Measurements from ENCODE around the gene PUS1.
"Not testable (repeated sequence)": the region's sequence is repeated elsewhere in the genome, so short reads cannot be mapped to it uniquely, and the experiment has no call there.

PUS1 gene

DNA sequence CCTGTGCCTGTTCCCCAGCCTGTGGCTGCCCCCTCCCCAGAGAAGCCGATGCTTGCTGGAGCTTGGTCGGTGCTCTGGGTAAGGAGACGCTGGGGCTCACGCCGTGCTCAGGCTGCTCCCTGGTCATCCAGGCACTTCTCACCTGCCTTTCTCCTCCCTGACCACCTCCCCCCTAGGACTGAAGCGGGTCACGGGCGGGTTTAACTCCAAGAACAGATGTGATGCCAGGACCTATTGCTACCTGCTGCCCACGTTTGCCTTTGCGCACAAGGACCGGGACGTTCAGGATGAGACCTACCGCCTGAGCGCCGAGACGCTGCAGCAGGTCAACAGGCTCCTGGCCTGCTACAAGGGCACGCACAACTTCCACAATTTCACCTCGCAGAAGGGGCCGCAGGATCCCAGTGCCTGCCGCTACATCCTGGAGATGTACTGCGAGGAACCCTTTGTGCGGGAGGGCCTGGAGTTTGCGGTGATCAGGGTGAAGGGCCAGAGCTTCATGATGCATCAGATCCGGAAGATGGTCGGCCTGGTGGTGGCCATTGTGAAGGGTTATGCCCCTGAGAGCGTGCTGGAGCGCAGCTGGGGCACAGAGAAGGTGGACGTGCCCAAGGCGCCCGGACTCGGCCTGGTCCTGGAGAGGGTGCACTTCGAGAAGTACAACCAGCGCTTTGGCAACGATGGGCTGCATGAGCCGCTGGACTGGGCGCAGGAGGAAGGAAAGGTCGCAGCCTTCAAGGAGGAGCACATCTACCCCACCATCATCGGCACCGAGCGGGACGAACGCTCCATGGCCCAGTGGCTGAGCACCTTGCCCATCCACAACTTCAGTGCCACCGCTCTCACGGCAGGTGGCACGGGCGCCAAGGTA lies 12.3 kb downstream of the PUS1 start:
- FAIRE-seq, result no peak

DNA sequence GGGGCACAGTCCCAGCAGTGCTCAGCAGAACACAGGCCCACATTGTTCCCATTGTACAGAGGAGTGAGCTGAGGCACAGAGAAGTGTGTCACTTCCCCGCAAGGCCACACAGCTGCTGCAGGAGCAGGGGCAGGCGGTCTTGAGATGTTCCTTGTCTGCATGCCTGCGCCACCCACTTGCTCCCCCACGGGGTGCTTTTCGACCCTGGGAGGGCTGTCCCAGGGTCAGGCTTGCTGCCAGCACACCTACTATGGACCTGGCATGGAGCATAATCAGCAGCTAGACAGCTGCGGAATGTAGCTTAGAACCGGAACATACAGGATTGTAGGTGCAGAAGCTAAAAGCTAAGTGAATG lies 12.9 kb downstream of the PUS1 start:
- no peak for FAIRE-seq

DNA sequence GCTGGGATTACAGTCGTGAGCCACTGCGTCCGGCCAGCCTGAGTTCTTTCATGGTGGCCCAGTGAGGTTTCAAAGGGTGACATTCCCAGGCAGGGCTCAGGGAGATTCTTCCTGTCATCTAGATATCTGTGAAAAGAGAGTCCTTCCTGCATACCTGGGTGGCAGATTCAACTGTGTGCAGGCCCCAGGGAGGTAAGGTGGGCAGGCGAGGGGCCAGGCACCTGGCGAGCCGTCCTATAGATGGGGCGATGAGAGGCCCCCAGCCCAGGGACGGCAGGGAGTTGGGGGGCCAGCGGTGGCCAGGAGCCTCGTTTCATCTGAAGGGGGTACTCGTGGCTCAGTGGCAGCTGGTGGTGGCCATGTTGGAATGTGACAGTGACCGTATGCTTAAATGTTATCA lies 13.6 kb downstream of the PUS1 start:
- FAIRE-seq, result no peak

DNA sequence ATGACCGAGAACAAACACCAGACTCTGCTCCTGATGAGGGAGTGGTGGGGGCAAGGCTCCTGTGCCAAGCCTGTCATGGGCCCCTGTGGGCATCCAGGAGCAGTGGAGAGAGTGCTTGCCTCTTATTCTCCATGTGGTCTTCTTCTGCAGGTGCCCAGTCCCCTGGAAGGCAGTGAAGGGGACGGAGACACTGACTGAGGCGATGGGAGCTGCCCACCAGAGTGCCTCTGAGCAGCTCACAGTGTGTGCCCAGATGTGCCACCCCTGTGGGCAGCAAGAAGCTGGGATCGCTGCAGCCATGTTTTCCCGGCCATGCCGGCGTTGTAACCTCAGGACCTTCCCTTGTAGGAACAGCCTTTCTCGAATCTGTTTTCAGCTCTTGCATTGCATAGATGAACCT lies 14.3 kb downstream of the PUS1 start:
- no peak for FAIRE-seq

DNA sequence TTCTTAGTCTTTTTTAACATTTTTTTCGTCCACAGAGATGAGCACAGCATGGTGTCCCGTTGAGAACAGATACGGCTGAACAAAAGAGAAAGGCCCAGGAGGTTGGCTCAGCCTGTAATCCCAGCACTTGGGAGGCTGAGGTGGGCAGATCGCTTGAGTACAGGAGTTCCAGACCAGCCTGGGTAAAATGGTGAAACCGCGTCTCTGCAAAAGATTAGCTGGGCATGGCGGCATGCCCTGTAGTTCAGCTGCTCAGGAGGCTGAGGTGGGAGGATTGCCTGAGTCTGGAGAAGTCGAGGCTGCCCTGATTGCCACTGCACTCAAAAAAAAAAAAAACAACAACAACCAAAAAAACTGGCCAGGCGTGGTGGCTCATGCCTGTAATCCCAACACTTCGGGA lies 14.8 kb downstream of the PUS1 start:
- no peak for FAIRE-seq

DNA sequence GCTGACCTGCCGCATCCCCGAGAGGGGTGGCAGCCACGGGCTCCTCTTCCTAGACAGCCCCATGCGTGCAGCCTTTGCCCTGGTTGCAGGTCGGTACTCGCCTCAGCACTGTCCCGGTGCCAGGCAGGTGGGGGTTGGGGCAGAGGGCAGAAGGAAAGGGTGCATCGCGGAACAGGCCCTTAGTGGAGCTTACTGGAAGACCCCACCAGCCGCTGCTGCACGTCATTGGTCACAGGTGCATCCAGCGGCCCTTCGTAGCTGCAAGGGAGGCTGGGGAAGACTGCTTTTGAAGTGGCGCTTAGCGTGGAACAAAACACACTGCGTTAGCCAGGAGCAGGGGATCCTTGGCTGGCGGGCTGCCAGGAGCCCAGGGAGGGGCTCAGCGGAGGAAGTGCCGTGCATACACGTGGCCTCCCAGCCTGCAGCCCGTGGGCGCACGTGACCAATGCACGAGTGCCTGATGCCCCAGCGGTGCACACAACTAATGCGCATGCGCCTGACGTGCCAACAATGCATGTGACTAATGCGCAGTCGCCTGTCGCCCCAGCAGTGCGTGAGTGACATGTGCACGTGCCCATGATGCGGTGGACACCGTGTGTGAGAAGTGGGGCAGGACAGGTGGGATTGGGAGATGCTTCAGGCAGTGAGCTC lies 15.7 kb downstream of the PUS1 start:
- FAIRE-seq, result no peak

DNA sequence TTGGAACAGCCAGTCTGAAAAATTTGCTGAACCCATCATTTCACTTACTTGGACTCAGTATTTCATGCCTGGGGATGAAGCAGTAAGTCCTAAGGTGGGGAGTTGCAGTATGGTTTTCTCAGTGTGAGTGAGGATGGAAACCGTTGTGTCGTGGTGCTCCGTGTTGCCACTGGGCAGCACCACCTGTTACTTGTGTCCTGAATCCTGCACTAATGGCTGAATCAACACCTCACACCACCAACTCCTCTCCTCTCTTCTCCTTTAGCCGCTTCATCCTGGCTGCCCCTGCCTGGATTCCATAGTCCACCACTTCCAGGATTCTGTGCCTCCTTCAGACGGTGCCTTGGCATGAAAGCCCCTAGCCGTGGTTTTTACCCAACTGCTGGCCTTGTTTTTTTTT lies 17.7 kb downstream of the PUS1 start:
- no peak for FAIRE-seq

DNA sequence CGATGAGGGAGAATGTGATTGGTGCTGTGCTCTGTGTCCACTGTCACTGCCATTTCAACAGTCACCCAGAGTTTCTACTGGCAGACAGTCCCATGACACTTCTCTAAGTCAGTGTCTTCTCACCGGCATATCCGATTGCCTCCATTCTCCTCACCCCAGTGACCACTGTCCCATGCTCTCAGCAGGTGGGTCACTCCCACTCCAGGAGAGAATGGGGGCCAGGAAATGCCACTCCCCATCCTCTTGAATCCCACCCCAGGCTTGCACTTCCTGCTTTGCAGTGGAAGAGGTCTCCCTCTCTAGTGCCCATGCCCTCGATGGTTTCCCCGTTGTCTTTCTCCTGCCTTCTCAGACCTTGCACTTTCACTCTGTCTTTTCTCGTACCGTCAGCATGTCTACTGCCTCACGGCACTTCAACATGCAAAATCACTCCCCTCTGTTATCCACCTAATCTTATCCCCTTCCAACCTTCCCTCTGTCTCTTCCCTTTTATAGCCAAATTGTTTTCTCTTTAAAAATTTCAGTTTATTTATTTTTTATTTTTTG lies 18.5 kb downstream of the PUS1 start:
- no peak for FAIRE-seq

DNA sequence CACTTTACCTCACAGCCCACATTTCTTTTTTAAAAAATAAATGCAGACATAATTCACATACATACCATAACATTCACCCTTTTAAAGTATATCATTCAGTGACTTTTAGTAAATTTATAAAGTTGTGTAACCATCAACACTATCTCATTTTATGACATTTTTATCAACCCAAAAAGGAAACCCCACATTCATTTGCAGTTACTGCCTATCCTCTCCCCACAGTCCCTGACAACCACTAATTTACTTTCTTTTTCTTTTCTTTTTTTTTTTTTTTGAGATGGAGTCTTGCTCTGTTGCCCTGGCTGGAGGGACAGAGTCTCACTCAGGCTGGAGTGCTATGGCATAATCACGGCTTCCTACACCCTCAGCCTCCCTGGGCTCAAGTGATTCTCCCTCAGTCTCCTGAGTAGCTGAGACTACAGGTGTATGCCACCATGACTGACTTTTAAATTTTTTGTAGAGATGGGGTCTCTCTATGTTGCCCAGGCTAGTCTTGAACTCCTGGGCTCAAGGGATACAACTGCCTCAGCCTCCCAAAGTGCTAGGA lies 19.2 kb downstream of the PUS1 start:
- FAIRE-seq, result no peak

DNA sequence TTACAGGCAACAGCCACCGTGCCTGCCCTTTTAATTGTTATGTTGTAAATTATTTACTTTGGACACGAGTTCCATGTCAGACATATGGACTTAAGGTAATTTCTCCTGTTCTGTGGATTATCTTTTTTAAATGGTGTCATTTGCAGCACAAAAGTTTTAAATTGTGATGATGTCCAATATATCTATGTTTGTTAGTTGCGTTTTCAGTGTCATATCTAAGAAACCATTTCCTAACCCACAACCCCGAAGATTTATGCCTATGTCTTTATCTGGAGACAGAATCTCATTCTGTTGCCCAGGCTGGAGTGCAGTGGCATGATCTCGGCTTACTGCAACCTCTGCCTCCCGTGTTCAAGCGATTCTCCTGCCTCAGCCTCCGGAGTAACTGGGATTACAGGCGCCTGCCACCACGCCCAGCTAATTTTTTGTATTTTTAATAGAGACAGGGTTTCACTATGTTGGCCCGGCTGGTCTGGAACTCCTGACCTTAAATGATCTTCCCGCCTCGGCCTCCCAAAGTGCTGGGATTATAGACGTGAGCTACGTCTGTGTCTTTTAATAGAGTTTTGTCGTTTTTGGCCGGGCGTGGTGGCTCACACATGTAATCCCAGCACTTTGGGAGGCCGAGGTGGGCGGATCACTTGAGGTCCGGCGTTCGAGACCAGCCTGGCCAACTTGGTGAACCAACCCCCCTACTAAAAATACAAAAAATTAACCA lies 19.8 kb downstream of the PUS1 start:
- not testable (repeated sequence) for FAIRE-seq

DNA sequence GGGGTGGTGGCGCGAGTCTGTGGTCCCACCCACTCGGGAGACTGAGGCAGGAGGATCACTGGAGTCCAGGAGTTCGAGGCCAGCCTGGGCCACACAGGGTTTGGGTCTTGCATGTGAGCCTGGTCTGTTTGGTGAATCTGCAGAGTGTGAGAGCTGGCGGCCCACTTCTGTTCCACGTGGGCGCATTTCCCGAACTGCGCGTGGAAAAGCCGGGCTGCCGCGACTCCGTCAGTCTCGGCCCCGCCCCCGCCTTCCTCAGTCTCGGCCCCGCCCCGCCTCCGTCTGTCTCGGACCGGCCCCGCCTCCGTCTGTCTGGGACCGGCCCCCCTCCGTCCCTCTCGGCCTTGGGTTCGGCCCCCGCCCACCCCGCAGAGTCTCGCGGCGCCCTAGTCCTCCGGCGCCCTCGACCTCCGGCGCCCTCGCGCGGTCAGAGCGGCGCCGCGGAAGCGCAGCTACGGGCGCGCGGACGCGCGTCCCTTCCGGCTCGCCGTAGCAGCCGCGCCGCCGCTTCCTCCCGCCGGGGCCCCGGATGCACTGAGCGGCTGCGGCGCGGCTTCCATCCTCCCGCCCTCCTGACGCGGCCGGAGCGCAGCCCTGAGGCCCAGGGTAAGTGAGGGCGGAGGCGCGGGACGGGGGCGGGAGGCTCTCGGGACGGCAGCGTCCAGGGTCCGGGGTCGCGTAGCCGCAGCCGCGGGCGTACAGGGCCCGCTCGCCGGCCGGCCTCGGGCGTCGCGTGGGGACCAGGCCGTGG lies 20.5 kb downstream of the PUS1 start, which contains the start of gene EP400:
Gene EP400 (plus strand): TSS at position 512 of the 751 bp plus-strand sequence. CDS start 10,678 bp downstream, outside the sequence.
- FAIRE-seq, result no peak

DNA sequence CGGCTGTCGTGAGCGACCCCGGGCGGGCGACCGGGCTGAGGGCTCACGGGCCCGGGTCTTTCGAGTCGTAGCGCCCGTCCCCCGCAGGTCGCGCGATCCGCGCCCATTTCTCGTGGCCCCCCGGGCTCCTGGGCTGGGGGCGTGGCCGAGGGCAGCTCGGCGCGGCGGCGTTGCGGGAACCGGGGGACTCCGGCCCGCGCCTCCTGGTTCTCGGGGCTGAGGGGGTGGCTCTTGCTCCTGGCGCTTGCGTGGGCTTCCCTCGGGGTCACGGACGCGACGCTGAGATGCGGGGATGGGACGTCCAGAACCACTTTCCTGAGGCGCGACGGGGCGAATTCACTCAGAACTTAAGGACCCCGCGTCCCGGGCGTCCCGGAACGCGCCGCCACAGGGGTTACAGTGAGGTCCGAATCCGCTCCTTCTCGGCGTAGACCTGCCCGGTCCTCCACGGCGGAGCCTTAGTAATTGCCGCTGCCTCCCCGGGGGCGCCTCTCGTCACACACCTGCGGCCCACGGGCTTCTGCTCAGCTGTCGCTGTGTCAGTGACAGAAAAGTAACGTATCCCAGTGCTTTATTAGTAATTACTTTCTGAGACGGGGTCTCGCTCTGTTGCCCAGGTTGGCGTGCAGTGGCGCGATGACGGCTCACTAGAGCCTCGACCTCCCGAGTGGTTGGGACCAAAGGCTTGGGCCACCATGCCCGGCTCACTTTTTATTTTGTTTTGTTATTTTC lies 21.3 kb downstream of the PUS1 start:
- no peak for FAIRE-seq

DNA sequence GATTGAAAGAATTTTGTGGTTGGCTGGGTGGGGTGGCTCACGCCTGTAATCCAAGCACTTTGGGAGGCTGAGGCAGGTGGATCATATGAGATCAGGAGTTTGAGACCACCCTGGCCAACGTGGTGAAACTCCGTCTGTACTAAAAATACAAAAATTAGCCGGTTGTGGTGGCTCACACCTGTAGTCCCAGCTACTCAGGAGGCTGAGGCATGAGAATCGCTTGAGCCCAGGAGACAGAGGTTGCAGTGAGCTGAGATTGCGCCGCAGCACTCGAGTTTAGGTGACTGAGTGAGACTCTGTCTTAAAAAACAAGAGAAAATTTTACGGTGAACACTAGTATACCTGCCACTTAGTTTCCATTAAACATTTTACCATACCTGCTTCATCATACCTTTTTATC lies 24.7 kb downstream of the PUS1 start:
- not testable (repeated sequence) for FAIRE-seq

DNA sequence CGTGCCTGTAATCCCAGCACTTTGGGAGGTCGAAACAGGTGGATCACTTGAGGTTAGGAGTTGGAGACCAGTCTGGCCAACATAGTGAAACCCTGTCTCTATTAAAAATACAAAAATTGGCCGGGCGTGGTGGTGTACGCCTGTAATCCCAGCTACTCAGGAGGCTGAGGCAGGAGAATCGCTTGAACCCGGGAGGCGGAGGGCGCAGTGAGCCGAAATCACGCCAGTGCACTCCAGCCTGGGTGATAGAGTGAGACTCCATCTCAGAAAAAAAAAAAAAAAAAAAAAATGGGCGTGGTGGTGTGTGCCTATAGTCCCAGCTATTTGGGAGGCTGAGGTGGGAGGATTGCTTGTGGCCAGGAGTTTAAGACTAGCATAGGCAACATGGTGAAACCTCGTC lies 25.4 kb downstream of the PUS1 start:
- not testable (repeated sequence) for FAIRE-seq

DNA sequence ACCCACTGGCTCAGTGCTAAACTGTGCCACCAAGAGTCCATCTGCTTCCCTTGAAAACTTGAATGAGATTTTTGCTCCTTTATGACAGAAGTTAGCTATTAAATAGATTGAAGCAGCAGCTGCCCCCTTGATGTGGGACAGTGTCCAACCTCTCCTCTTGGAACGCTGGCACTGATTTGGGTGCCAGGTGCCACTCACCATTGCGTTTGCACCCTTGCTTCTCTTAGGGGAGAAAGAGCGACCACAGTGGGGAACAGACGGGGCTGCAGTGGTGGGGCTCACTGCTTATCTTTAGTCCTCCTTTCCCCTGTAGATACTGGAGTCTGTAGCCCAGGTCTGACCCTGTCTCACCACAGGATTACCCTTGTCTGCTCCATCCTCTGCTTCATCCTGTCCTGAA lies 30.0 kb downstream of the PUS1 start:
- FAIRE-seq, result no peak

DNA sequence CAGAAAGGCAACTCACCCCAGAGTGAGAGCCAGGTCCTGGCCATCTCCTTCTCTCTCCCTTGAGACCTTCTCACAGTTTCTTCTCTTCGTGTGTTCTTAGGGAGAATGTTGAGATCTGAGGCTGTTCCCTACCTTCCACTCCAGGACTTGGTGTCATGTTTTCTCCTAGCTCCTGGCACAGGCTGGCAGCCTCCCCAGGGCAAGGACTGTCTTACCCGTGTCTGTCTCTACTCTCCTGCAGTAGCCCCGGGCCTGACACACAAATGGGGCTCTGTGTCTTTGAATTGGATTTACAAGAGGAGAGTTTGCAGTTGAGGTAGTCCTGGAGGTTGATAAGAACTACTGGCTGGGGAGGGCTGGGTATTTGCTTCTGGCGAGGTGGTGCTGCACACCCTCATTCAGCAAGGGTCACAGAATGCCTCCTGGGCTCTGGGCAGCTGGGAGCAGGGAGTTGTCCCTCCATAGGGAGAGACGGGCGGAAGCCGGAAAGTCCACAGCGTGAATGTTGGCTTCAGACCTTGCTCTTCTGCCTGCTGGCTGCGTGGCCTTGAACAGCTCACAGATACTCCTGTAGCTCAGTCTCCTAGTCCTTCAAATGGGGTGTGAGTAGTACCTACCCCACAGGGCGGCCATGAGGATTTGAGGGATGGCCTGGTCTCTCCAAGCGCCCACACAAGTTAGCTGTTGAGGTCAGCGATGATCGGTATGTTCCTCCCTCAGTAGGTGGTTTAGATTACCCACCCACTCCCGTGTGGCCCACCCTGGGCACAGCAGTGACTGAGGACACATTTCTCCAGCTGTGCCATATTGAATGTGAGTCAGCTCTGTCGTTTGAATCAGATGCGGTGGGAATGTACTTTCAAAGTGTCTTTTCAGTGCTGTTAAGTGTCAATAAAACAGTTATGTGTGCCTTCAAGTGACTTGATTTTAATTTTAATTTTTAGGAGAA lies 30.8 kb downstream of the PUS1 start:
- FAIRE-seq, result no peak

DNA sequence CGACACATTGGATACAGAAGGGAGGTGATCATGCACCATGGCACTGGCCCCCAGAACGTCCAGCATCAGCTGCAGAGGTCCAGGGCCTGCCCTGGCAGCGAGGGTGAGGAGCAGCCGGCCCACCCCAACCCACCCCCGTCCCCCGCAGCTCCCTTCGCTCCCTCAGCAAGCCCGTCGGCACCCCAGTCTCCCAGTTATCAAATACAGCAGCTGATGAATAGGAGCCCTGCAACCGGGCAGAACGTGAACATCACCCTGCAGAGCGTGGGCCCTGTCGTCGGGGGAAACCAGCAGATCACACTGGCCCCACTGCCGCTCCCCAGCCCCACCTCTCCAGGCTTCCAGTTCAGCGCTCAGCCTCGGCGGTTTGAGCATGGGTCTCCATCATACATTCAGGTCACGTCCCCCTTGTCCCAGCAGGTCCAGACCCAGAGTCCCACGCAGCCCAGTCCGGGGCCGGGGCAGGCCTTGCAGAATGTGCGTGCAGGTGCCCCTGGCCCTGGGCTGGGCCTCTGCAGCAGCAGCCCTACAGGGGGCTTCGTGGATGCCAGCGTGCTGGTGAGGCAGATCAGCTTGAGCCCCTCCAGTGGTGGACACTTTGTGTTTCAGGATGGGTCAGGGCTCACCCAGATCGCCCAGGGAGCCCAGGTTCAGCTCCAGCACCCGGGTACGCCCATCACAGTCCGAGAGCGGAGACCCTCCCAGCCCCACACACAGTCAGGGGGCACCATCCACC lies 31.7 kb downstream of the PUS1 start:
- FAIRE-seq, result not testable (repeated sequence)

DNA sequence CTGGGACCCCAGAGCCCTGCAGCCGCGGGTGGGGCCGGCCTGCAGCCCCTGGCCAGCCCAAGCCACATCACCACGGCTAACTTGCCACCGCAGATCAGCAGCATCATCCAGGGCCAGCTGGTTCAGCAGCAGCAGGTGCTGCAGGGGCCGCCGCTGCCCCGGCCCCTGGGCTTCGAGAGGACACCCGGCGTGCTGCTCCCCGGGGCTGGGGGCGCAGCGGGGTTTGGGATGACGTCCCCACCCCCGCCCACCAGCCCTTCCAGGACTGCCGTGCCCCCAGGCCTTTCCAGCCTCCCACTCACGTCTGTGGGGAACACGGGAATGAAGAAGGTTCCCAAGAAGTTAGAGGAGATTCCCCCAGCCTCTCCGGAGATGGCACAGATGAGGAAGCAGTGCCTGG lies 32.3 kb downstream of the PUS1 start:
- not testable (repeated sequence) for FAIRE-seq

DNA sequence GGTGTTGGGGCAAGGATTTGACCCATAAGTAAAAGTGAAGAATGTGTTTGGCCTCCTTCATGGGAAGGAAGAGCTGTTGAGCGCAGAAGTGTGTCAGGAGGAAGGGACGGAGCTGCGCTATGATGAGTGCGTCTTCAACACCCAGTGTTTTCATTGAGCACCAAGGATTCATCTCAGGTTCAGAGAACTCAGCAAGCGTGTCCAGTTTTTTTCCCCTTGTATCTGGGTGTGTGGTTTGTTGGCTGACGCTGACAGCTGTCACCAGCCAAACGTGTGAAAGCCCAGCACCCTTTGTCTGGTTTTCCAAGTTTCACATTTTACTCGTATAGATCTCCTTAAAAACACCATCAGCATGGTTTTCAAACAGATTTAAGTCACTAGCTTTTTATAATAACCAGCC lies 33.0 kb downstream of the PUS1 start:
- no peak for FAIRE-seq

DNA sequence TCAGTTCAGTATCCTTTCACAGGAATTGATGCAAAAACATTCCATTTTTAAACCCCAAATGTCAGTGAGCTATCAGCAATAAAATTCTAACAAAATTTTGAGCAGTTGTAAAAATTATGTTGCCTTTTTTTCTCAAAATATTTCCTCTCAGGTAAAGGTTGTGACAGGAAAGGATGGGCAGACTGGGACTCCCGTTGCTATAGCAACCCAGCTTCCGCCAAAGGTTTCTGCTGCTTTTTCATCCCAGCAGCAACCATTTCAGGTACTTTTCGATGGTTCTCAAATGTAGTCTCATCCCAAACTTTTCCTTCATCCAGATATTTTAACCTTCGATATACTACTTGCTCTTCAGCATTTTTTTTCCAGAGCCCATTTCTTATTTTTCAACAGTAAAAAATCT lies 34.3 kb downstream of the PUS1 start:
- FAIRE-seq, result no peak
